Lower leg skin (tissue), 4 donors: ENCODE results near the gene SCAMP4. TPM values are rescaled to one million over a fixed set of nuclear protein-coding genes. Genes with fewer than 3 reads are reported as not detected.
"Not testable (repeated sequence)": the region's sequence is repeated elsewhere in the genome, so short reads cannot be mapped to it uniquely, and the experiment has no call there.

Experiments used
- DNase-seq, 2 donors: peaks; one replicate each; pipeline ENCODE4 v3.0.0-alpha.2; 2019; ENCODE audit warnings: low spot score in 2 of 2
- H3K4me3 ChIP-seq: fragments of 200-600 bp; sonication (generic); 2 replicates; pipeline ENCODE4 v1.5.1; 2017; ENCODE audit warnings: mild to moderate bottlenecking, low read depth; ENCODE audit not compliant: poor library complexity, severe bottlenecking
- POLR2A ChIP-seq, 2 donors: fragments of 450-650 bp; IDR thresholded peaks; one replicate each; pipeline ENCODE4 v1.6.1; 2016 to 2017; ENCODE audit warnings: antibody characterized with exemption in 2 of 2, mild to moderate bottlenecking in 1 of 2, moderate library complexity in 1 of 2
- WGBS, 2 donors: methylation state at CpG; one replicate each; pipeline ENCODE4 v1.1.5; 2018; 5-methylcytosine and 5-hydroxymethylcytosine counted together
- intact Hi-C: fragments of 100-400 bp; cut with DNase I; formaldehyde crosslinking; loops from one replicate; pipeline ENCODE4 v1.15.0; 2023; ENCODE audit warnings: low total_unique reads
- total RNA-seq, 4 donors: library from RNA; depleted of rRNA; stranded (reverse); fragments of >200 nt; gene quantifications; one replicate each; pipeline ENCODE4 v1.1.0, GENCODE V29; 2016
- TF ChIP-seq, protein P1 (sequence below), 3 donors: fragments of 450-650 bp; IDR thresholded peaks; one replicate each; pipeline ENCODE4 v1.5.1; 2016; ENCODE audit warnings: antibody characterized with exemption in 3 of 3, mild to moderate bottlenecking in 3 of 3, moderate library complexity in 2 of 3

The SCAMP4 gene
- total RNA-seq, 4 donors from 2014 or later: 108 to 119 (median 113) TPM

DNA sequence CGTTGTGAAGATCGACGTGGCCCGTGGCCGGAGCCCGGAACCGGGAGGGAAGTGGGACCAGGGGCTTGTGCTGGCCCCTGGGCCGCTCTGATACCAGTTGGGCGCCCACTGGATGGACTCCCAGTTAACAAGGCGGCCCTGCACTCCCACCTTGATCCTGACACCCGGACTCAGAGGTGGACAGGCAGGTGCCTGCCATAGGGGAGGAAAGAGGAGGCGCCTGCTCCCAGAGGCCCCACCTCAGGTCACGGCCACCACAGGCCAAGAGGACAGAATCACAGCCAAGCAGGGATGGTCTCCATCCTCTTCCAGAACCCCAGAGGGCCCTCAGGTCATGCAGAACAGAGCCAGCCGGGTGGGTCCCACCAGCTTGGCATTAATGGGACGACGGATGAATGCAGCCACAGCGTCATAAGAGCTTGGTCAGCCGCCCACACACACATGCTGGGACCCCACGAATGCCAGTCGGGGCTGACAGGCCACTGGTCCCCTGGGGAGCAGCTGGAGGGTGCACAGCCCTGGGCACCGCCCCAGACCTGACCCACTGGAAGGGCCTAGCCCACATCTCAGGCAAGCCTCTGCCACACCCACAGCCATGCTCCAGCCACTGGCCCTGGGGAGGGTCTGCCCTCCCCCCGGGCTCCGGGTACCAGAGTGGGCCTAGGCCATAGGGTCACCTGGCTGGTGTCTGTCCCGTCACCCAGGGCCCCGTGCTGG lies 32.2 kb upstream of the SCAMP4 start:
- 85 to 89% methylated on average over 15 to 19 of the region's 25 CpGs for WGBS, 2 donors
- no peak for DNase-seq
- intact Hi-C loops: no loop called here
- H3K4me3 ChIP-seq: no peak overlapping the region
- no peak for TF ChIP-seq POLR2A (IDR thresholded peaks at IDR 0.05)
- TF ChIP-seq, protein P1, sequence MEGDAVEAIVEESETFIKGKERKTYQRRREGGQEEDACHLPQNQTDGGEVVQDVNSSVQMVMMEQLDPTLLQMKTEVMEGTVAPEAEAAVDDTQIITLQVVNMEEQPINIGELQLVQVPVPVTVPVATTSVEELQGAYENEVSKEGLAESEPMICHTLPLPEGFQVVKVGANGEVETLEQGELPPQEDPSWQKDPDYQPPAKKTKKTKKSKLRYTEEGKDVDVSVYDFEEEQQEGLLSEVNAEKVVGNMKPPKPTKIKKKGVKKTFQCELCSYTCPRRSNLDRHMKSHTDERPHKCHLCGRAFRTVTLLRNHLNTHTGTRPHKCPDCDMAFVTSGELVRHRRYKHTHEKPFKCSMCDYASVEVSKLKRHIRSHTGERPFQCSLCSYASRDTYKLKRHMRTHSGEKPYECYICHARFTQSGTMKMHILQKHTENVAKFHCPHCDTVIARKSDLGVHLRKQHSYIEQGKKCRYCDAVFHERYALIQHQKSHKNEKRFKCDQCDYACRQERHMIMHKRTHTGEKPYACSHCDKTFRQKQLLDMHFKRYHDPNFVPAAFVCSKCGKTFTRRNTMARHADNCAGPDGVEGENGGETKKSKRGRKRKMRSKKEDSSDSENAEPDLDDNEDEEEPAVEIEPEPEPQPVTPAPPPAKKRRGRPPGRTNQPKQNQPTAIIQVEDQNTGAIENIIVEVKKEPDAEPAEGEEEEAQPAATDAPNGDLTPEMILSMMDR (IDR thresholded peaks at IDR 0.05): no peak

- H3K4me3 ChIP-seq: no peak overlapping the region
- intact Hi-C loops: no loop called here
- no peak for TF ChIP-seq POLR2A (IDR thresholded peaks at IDR 0.05)
- TF ChIP-seq, protein P1 (IDR thresholded peaks at IDR 0.05): no peak
- peak in 1 of 2 donors; percentile 89 for DNase-seq
- 36 to 42% methylated on average over 29 of the region's 29 CpGs for WGBS, 2 donors
Observed at GRCh38 chr19:1873524-1874473, 31.4 kb upstream of the SCAMP4 start.

DNA sequence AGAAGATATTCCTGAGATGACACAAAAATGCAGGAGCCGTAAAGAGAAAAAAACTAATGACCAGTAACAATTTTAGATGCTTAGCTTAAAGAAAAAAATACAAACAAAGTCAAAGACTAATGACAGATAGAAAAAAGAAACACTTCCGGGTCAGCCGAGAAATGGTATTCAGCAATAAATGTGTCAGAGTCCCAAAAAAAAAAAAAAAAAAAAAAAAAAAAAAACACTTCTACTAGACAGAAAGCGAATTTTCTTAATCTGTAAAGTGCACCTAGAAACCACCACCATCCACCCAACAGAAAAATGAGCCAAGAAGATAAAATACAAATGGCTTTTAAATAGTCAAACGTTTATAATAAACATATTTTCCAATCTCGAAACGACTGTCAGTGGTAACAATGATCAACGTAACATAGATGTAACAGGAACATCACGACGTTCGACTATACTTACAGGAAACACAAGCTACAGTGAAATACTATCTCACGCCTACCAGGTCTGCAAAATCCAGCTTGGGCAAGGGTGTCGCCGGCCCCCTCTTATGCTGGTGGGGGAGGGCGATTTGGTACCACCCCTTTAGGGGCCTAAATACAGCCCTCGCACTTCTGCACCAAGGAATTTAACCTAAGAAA lies 30.5 kb upstream of the SCAMP4 start:
- TF ChIP-seq, protein P1 (IDR thresholded peaks at IDR 0.05): no peak
- no peak for TF ChIP-seq POLR2A (IDR thresholded peaks at IDR 0.05)
- peak overlapping the region; percentile 80 for H3K4me3 ChIP-seq
- intact Hi-C loops: no loop called here
- 6 to 9% methylated on average over 16 of the region's 16 CpGs for WGBS, 2 donors
- DNase-seq: no peak

DNA sequence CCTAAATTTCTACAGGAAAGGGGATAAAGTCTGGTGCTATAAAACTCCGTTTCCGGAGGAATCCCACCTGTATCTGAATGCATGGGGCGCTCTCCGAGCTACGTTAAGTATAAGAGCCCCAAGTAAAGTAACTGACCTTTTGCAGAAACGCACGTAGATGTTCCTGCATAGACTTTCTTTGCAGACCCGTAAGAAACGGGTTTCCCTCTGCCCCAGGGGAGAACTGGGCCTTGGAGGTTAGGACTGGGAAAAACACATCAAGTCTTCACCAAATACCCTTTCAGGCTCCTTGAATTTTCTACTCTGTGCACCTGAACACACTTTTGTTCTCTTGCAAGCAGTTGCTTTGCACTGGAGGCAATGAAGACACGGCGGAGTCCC lies 29.9 kb upstream of the SCAMP4 start:
- DNase-seq, intact Hi-C loops: not testable (repeated sequence)
- peak overlapping the region; percentile 80 for H3K4me3 ChIP-seq
- 0 to 1% methylated on average over 11 of the region's 11 CpGs for WGBS, 2 donors

DNA sequence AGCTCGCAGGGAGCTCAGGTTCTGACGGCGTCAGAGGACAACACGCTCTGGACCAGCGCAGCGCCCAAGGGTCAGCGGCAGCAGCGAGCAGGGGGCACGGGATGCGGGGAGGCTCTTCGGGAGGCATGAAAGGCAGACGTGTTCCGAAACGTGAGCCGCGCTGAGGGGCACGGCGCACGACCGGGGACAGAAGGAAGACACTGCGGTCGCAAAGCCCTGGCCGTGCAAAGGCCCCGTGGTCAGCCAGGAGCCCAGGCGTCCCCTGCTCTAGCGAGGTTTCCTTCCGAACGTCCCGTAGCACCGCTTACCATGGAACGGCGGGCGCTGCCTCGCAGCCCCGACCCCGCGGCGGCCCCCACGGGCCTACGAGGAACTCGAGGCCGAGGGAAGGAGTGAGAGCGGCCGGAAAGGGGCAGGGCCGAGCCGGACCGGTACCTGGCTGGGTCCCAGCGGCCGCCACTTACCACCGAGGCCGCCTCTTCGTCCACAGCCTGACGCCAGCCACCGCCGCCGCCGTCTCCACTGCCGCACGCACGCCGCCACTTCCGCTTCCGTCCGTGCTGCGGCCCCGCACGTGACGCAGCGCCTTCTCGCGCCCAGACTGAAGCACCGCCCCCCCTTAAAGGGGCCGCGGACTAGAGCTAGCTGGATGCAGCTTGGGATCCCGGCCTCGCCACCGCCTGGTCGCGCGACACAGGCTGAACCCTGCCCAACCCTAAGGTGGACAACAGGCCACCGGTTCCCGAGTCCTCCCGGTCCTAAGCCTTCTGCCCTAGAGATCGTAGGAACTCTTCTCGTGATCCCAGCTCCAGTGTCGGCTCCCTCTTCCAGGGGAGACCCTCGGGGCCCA lies 29.3 kb upstream of the SCAMP4 start:
- WGBS, 2 donors: 0 to 1% methylated on average over 22 to 58 of the region's 87 CpGs
- peak overlapping the region; percentile 80 for H3K4me3 ChIP-seq
- peak in 1 of 2 donors; percentile 63 for TF ChIP-seq POLR2A (IDR thresholded peaks at IDR 0.05)
- TF ChIP-seq, protein P1 (IDR thresholded peaks at IDR 0.05): no peak
- intact Hi-C loops: no loop called here
- DNase-seq: peak; percentile 90 to 98

DNA sequence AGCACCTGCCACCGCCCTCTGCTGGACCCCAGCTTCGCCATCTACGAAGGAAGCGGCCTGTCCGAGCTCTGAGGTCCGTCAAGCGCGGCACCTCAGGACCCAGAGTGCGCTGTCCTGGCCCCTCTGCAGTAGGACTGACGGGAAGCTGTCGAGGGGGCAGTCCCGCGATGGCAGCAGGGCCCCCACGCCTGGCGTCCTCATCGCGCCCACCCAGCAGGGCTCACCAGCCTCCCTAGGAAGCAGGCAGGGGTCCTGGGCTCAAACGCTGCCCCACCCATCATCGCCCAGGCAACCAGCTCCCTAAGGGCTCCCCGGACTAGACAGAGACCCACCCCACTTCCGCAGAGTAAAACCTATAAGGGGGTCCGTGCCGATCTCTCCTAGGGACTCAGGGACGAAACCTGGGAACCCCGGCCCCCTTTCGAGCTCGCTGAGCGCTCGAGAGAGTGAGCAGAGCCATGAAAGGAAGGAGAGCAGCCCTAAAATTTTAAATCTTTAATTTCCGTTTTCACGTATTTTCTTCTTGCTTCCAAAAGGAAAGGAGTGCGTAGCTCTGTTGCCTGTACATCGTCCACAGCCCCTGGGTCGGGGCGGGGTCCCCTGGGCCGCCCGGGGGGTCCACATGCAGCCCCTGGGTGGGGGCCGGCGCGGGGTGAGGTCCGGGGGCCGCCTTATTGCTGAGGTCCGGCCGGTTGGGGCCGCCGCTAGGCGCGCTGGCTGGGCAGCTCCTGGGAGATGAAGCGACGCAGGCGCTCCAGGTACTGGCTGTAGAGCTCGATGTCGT lies 28.5 kb upstream of the SCAMP4 start:
- intact Hi-C loops: not testable (repeated sequence)
- 14 to 22% methylated on average over 32 to 35 of the region's 53 CpGs for WGBS, 2 donors
- H3K4me3 ChIP-seq: peak overlapping the region; percentile 80
- peak in 1 of 2 donors; percentile 87 for DNase-seq

DNA sequence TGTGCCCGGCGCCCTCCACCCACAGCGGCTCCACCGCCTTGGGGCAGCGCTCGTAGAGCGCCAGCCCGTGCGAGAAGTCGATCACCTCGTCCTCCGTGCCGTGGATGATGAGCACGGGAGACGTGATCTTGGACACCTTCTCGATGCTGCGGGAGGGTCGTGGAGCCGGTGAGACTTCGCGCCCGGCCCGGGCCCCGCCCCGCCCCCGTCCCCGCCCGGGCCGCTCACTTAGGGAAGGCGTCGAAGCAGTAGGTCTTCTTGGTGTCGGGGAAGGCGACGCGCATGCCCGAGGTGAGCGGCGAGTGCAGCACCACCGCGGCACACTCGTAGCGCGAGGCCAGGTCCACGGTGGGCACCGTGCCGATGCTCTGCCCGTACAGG lies 27.9 kb upstream of the SCAMP4 start:
- H3K4me3 ChIP-seq, intact Hi-C loops, DNase-seq: not testable (repeated sequence)
- WGBS, 2 donors: 69% methylated on average over 43 of the region's 47 CpGs; no CpG with 5 or more reads in 1 of the 2 donors

GRCh38 chr19:1878583-1878982 lies 26.6 kb upstream of the SCAMP4 start:
- WGBS, 2 donors: 80 to 82% methylated on average over 4 to 7 of the region's 8 CpGs
- H3K4me3 ChIP-seq, intact Hi-C loops, DNase-seq: not testable (repeated sequence)
